KMS-11 (cell line): Measurements from ENCODE around the gene MINDY4B.

Experiments
- H2AFZ ChIP-seq: fragments of 200-600 bp; sonication (generic); 2 replicates; pipeline ENCODE4 v1.6.1; 2016; ENCODE audit warnings: antibody characterized with exemption, mixed run types, low read depth
- H3K27ac ChIP-seq: fragments of 200-600 bp; sonication (generic); 2 replicates; pipeline ENCODE4 v1.6.1; 2016; ENCODE audit warnings: mild to moderate bottlenecking, mixed run types
- H3K27me3 ChIP-seq: fragments of 200-600 bp; sonication (generic); 2 replicates; pipeline ENCODE4 v1.6.1; 2017; ENCODE audit warnings: mild to moderate bottlenecking, low read depth, mixed run types, moderate library complexity; ENCODE audit not compliant: insufficient read depth
- H3K36me3 ChIP-seq: fragments of 200-600 bp; sonication (generic); 2 replicates; pipeline ENCODE4 v1.6.1; 2017; ENCODE audit warnings: mild to moderate bottlenecking, mixed run types; ENCODE audit not compliant: insufficient read depth
- H3K4me1 ChIP-seq: fragments of 200-600 bp; sonication (generic); 2 replicates; pipeline ENCODE4 v1.6.1; 2016; ENCODE audit warnings: mild to moderate bottlenecking, low read depth, mixed run types; ENCODE audit not compliant: poor library complexity, severe bottlenecking
- H3K4me2 ChIP-seq: fragments of 200-600 bp; sonication (generic); 2 replicates; pipeline ENCODE4 v1.7.0; 2016; ENCODE audit warnings: mild to moderate bottlenecking, mixed run types
- H3K4me3 ChIP-seq: fragments of 200-600 bp; sonication (generic); IDR thresholded peaks from 2 replicates; pipeline ENCODE4 v1.6.1; 2017; ENCODE audit warnings: low read depth, low read length, mixed read lengths; ENCODE audit not compliant: insufficient read depth
- H3K79me2 ChIP-seq: fragments of 200-600 bp; sonication (generic); 2 replicates; pipeline ENCODE4 v1.6.1; 2016; ENCODE audit warnings: low read depth, mixed run types; ENCODE audit not compliant: insufficient read depth
- H3K9ac ChIP-seq: fragments of 200-600 bp; sonication (generic); 2 replicates; pipeline ENCODE4 v1.6.1; 2016; ENCODE audit warnings: mild to moderate bottlenecking, mixed run types
- H4K20me1 ChIP-seq: fragments of 200-600 bp; sonication (generic); 2 replicates; pipeline ENCODE4 v1.6.1; 2016; ENCODE audit warnings: mild to moderate bottlenecking, mixed run types; ENCODE audit not compliant: insufficient read depth
- CTCF ChIP-seq: fragments of 200-600 bp; sonication (generic); conservative IDR thresholded peaks from 2 replicates; pipeline ENCODE4 v1.6.1; 2017; ENCODE audit warnings: low read depth, mild to moderate bottlenecking, antibody characterized with exemption, low read length, moderate library complexity, mixed read lengths

MINDY4B gene

DNA sequence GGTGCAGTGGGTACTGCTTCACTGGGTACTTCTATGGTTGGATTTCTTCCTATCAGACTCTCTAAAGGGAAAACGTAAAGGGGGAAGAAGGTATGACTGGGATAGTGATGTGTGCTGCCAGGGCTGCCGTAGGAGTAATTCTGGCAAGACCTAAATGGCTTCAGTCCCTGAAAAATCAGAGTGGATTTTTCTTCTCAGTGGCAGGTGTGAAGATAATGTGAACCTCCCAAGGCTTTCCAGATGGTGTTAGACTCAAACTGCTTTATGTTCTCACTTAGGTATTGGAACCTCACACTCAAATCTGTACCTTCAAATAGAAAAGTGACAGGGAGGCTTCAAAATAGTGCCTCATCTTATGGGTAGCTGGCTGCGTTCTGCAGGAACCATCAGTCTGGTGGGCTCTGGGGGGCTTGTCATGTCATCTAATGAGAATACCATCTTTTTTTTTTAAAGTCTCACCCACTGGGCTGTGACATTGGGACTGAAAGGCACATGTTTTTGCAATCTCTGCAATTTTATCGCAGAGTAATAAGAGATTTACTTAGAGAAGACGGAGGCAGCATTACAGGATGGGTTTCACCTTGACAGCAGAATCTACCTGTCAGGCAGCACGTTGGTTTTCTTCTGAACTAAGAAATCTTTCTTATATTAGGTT lies 28.5 kb downstream of the MINDY4B start:
- no peak overlapping the region for H3K9ac ChIP-seq
- H3K27me3 ChIP-seq: no peaks in the 10 kb centered on the region
- no peak for TF ChIP-seq CTCF
- no peaks in the 10 kb centered on the region for H3K4me1 ChIP-seq
- H3K79me2 ChIP-seq: no peaks in the 10 kb centered on the region
- H3K36me3 ChIP-seq: no peaks in the 10 kb centered on the region
- H4K20me1 ChIP-seq: no peaks in the 10 kb centered on the region
- H3K4me3 ChIP-seq: no peak overlapping the region
- H3K27ac ChIP-seq: no peak overlapping the region
- H2AFZ ChIP-seq: no peak overlapping the region
- H3K4me2 ChIP-seq: no peak overlapping the region

DNA sequence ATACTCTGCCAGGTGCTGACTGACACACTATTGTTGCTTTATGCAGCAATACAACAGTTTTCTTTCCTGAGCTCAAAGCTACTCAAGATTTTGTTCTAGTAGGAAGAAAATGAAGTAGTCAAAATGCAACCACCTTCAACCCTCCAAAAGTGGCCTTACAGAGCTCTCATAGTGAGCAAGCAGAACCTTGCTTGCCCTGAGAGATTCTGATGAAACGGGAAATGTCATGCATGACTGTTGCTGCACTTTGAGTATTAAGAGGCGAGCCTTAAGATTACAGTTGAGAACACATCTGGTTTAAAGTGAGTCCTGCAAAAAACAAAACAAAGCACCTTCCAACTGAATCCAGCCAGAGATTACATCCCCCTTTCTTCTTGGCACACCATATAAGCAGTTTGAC lies 29.7 kb downstream of the MINDY4B start:
- no peak for TF ChIP-seq CTCF
- no peak overlapping the region for H3K27ac ChIP-seq
- H3K9ac ChIP-seq: no peak overlapping the region
- H3K79me2 ChIP-seq: no peaks in the 10 kb centered on the region
- H3K4me1 ChIP-seq: no peaks in the 10 kb centered on the region
- no peaks in the 10 kb centered on the region for H4K20me1 ChIP-seq
- H3K27me3 ChIP-seq: no peaks in the 10 kb centered on the region
- no peak overlapping the region for H3K4me3 ChIP-seq
- H3K36me3 ChIP-seq: no peaks in the 10 kb centered on the region
- H2AFZ ChIP-seq: no peak overlapping the region
- H3K4me2 ChIP-seq: no peak overlapping the region

GRCh38 chr3:150874666-150875219 lies 30.5 kb downstream of the MINDY4B start:
- H3K4me3 ChIP-seq: no peak overlapping the region
- no peak overlapping the region for H3K4me2 ChIP-seq
- no peaks in the 10 kb centered on the region for H3K79me2 ChIP-seq
- H2AFZ ChIP-seq: no peak overlapping the region
- H3K27ac ChIP-seq: no peak overlapping the region
- no peaks in the 10 kb centered on the region for H3K36me3 ChIP-seq
- no peaks in the 10 kb centered on the region for H4K20me1 ChIP-seq
- TF ChIP-seq CTCF: no peak
- H3K9ac ChIP-seq: no peak overlapping the region
- no peaks in the 10 kb centered on the region for H3K4me1 ChIP-seq
- H3K27me3 ChIP-seq: no peaks in the 10 kb centered on the region

DNA sequence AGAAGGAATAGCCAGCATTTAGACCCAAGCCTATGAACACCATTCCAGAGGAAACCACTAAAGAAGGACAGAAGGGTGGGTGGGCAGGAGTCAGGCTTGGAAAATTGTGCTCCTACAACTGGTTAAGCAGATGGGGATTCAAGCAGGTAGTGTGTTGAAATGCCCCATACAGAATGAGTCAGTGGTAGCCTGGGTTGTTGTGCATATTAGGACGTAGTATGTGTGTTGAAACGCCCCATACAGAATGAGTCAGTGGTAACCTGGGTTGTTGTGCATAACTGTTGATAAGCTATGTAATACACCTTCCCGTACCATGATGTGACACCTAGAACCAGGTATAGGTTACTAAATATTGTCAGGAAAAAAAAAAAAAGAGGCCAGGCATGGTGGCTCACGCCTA lies 34.0 kb downstream of the MINDY4B start:
- no peaks in the 10 kb centered on the region for H3K27me3 ChIP-seq
- no peak overlapping the region for H3K9ac ChIP-seq
- H3K27ac ChIP-seq: no peak overlapping the region
- H4K20me1 ChIP-seq: no peaks in the 10 kb centered on the region
- TF ChIP-seq CTCF: no peak
- H3K79me2 ChIP-seq: no peaks in the 10 kb centered on the region
- no peak overlapping the region for H3K4me3 ChIP-seq
- H2AFZ ChIP-seq: no peak overlapping the region
- no peak overlapping the region for H3K4me2 ChIP-seq
- H3K36me3 ChIP-seq: no peaks in the 10 kb centered on the region
- no peaks in the 10 kb centered on the region for H3K4me1 ChIP-seq
